Hindlimb muscle (tissue), 1 donor: ENCODE results near the gene CTNNA3. TPM values are rescaled to one million over a fixed set of nuclear protein-coding genes. Genes with fewer than 3 reads are reported as not detected.
A peak's percentile ranks its signal among the peaks of the same experiment; 100 is the strongest.
"Not testable (repeated sequence)": the region's sequence is repeated elsewhere in the genome, so short reads cannot be mapped to it uniquely, and the experiment has no call there.

Experiments
- DNase-seq: peaks from one replicate; pipeline ENCODE4 v3.0.0-alpha.2; 2013
- polyA plus RNA-seq: library from polyadenylated mRNA; unstranded; fragments of 120-200 nt; gene quantifications from one replicate; pipeline ENCODE4 v1.2.1, GENCODE V29; 2013; ENCODE audit not compliant: insufficient read length

CTNNA3 gene
- polyA plus RNA-seq = 7.5 TPM

DNA sequence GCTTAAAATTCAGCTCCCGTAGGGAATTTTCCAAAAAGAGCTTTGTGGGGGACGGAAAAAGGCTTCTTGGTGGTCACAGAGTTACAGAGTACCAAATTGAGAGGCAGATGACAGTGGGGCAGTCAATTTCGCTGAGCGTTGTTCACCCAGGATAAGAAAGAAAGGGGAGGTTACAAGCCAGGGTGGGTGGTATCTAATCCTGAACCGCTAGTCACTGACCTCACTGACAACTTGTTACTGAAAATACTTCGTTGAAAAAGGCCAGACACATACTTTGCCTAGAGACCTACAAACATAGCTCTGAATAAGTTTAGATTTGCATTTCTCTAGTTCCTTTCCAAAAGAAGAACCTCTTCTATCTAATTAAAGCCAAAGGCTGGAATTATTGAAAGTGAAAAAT is at the start of gene CTNNA3:
Gene CTNNA3 (minus strand): TSS at position 167 of the 400 bp plus-strand sequence.
- no peak for DNase-seq

DNA sequence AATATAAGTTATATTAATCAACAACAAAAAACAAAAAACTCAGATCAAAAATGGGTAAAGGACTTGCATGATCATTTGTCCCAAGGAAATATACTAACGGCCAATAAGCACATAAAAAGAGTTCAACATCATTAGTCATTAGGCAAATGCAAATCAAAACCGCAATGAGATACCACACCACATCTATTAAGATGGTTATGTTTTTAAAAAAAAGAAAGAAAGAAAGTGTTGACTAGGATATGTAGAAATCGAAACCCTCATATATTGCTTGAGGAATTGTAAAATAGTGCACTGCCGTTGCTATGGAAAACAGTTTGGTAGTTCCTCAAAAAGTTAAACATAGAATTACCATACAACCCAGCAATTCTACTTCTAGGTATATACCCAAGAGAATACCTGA is 39.4 kb upstream of the CTNNA3 start:
- no peak for DNase-seq

DNA sequence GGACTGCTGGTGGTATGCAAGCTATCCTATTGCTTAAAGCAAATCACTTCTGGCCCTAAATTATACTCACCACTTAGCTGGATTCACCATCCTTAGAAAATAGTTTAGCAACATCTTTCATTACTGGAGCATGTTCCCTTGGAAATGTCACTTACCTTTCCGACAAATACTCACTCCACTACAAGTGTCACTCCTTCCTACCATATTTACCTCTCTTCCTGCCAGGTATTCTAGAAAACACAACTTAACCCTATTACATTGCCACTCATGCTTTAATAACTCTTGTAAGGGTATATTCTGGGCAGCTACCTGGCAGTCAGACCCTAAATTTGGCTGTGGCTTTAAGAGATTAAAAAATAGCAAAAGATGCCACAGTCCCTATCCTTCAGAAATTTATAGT is 37.5 kb upstream of the CTNNA3 start:
- no peak for DNase-seq

DNA sequence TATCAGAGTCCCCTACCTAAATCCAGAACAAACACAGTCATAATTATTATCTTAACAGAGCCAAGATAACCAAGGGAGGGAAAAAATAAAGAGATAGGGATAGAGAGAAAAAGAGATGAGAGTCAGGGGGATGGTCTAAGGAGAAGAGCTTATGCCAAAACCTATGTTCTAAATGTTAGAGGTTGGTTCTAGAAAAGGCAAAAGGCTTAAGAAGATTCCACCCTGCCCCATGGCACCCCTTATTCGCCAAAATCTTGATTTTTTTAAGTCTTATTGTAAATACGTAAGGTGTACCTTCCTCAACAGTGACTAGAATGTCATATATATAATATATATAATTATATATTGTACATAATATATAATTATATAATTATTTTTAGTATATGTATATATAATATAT is 29.6 kb upstream of the CTNNA3 start:
- no peak for DNase-seq

DNA sequence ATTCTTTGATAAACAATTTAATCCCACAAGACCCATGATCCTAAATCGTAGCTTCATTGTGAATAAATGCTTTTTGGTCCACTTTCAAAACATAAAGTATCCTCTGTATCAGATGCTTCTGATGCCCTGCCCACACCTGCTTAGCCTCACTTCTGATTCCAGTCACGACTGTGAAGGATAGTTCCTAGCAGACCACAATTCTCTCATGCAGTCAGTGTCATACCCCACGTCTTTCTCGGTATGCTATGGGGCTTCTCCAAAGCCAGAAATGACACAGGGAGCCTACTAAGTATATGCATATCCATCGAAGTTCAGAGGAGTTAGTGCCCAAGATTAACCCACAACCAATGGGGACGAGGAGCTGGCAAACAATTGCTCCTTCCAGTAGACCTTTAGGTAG is 27.6 kb upstream of the CTNNA3 start:
- DNase-seq = no peak

DNA sequence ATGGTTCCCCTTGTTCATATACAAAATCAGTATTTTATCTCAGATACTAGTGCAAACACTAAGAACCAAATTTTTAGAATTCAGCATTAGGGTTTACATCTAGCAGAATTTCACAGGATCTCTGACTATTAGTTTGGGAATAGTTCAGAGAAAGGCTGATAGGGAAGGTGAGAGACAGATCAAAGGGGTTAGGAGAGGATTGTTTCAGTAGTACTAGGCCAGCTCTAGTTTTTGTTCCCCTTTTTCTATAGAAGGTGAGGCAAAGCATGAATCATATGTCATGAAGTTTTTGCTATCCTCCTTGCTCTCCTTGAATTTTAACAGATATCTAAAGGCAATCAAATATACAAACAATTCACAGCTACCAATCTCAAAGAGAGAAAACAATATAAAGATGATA is 26.1 kb upstream of the CTNNA3 start:
- DNase-seq = no peak

DNA sequence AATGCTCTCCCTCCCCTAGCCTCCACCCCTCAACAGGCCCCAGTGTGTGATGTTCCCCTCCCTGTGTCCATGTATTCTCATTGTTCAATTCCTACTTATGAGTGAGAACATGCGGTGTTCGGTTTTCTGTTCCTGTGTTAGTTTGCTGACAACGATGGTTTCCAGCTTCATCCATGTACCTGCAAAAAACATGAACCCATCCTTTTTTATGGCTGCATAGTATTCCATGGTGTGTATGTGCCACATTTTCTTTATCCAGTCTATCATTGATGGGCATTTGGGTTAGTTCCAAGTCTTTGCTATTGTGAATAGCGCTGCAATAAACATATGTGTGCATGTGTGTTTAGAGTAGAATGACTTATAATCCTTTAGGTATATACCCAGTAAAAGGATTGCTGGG is 20.5 kb upstream of the CTNNA3 start:
- not testable (repeated sequence) for DNase-seq

DNA sequence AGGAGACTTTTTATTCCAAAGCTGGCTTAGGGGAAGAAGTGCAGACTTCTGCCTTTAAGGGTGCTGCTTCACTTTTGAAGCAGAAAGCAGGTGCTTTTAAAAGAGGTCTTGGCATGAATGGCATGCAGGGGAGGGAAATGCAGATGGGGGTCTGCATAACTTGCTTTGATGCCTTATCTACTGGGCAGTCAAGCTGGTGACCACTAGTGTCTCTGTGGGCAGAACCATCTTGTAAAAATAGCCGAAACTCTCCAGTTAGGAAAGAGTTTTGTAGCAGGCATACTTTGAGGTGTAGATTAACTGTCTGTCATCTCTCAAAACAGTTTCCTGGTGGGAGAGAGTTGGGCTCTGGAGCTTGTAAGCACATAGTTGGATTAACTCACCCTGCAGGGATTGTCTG is 9.9 kb upstream of the CTNNA3 start:
- no peak for DNase-seq

DNA sequence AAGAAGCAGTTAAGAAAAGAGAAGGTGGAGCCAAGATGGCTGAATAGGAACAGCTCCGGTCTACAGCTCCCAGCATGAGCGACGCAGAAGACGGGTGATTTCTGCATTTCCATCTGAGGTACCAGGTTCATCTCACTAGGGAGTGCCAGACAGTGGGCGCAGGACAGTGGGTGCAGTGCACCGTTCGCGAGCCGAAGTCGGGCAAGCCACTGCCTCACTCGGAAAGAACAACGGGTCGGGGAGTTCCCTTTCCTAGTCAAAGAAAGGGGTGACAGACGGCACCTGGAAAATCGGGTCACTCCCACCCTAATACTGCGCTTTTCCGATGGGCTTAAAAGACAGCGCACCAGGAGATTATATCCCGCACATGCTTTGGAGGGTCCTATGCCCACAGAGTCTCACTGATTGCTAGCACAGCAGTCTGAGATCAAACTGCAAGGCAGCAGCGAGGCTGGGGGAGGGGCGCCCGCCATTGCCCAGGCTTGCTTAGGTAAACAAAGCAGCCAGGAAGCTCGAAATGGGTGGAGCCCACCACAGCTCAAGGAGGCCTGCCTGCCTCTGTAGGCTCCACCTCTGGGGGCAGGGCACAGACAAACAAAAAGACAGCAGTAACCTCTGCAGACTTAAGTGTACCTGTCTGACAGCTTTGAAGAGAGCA is 3.7 kb upstream of the CTNNA3 start:
- DNase-seq = not testable (repeated sequence)

DNA sequence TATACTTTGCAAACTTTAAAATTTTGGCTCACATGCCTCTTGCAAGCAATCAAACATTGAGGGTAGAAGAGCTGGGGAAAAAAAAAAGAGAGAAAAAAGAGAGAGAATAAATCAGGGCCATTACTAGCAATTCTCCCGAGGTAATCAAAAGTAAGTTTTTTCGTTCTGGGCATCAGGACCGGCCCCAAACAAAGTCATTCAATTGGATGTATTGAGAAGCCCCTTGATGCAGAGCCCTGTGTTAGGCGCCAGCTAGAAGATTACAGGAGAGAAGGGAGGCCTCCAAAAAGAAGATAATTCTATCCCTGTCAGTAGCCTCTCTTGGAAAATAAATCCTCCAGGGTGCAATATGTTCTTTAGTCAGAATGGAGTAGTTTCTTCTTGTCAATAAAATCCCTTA is 2.2 kb upstream of the CTNNA3 start:
- DNase-seq = no peak

DNA sequence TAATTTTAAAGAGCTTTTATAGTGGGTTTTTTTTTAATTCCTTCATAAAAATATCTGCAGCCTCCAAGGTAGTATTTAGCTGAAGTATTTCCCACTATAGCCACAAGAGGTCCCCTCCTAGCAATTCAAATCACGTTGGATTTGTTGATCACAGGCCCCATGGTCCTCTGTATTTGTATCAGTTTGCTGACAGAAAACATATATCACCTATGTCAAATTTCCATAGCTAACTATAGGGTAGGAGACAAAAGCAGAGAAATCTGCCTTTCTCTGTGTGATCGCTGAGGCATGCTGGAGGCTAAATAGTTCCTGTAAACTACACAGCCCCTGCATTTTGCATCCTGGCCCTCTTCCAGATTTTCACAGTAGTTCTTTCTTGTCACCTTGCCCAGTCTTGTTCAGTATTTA is 1.7 kb upstream of the CTNNA3 start:
- peak; percentile 16 for DNase-seq

DNA sequence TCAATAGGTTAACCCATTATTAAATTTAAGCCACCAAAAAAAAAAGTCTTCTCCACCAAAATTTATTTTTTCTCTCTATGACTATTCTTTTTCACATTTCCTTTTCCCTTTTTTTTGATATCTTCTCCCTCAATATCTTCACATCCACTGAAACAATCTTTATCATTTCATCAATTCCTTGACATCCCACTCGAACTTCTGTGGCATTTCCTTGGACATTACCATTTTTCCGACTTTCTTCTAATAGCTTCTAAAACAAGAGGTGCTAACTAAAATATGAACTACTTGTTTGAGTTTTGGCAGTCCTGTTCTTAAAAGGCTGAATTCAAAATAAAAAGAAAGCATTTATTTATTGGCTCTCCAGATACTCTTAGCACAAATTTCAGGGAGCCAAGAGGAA is 684 bp upstream of the CTNNA3 start:
- no peak for DNase-seq

DNA sequence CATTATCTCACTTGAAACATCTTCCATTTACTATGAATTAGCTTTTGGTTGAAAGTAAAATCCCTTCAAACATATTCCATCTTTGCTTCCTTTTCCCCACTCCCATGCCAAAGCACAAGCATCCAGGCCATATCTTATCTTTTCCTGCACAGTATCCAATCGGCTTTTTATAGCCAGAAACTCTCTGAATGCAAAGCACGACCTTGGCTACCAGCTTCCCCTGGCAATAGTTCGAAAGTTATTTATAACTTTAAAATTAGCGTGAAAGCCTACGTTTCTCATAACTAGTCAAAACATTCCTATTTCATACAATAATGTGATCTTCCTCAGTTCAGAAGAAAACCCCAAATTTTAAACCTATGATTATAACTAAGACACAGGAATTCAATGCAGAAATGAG is 440 bp downstream of the CTNNA3 start:
- no peak for DNase-seq

DNA sequence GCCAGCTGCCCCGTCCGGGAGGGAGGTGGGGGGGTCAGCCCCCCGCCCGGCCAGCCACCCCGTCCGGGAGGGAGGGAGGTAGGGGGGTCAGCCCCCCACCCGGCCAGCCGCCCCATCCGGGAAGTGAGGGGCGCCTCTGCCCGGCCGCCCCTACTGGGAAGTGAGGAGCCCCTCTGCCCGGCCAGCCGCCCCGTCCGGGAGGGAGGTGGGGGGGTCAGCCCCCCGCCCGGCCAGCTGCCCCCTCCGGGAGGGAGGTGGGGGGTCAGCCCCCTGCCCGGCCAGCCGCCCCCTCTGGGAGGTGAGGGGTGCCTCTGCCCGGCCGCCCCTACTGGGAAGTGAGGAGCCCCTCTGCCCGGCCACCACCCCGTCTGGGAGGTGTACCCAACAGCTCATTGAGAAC is 4.1 kb downstream of the CTNNA3 start:
- DNase-seq = not testable (repeated sequence)

DNA sequence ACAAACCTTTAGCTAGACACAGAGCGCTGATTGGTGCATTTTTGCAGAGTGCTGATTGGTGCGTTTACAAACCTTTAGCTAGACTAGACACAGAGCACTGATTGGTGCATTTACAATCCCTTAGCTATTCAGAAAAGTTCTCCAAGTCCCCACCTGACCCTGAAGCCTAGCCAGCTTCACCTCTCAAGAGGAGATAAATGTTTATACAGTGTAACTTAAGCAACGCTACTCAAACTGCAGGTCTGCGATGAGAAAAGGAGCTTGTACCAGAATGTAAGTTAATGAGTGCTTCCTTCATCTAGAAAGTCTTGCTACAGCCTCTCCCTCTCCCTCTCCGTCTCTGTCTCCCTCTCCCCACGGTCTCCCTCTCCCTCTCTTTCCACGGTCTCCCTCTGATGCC is 5.5 kb downstream of the CTNNA3 start:
- not testable (repeated sequence) for DNase-seq

DNA sequence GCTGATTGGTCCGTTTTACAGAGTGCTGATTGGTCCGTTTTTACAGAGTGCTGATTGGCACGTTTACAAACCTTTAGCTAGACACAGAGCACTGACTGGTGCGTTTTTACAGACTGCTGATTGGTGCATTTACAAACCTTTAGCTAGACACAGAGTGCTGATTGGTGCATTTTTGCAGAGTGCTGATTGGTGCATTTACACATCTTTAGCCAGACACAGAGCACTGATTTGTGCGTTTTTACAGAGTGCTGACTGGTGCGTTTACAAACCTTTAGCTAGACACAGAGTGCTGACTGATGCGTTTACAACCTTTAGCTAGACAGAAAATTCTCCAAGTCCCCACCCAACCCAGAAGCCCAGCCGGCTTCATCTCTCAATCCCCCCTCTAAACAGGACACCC is 11.9 kb downstream of the CTNNA3 start:
- DNase-seq = not testable (repeated sequence)

DNA sequence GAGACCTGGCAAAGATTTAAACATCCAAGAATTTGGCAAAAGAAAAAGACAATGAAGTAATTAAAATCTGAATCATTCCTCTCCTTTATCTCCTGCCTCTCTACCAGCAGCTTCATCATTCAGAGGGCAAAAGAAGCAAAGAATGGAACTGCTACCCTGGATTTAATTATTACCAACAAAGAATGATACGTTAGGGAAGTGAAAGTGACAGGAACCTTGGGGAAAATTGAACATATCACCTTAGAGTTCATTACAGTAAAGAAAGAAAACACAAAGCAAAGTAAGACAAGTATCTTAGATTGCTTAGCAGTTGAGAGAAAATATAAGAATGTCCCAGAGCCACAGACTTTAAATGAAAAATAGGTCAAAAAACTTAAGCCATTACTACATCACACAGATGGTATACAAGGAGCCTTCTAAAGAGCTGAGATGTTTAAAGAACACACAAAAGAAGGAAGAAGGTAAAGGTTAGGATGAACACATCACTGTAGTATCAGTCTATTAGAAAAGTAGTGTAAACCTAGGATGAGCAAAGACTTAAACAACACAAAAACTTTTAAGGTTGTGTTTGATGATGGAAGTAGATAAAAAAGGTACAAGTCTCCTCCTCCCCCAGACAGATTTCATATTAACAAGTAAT is 17.5 kb downstream of the CTNNA3 start:
- no peak for DNase-seq

DNA sequence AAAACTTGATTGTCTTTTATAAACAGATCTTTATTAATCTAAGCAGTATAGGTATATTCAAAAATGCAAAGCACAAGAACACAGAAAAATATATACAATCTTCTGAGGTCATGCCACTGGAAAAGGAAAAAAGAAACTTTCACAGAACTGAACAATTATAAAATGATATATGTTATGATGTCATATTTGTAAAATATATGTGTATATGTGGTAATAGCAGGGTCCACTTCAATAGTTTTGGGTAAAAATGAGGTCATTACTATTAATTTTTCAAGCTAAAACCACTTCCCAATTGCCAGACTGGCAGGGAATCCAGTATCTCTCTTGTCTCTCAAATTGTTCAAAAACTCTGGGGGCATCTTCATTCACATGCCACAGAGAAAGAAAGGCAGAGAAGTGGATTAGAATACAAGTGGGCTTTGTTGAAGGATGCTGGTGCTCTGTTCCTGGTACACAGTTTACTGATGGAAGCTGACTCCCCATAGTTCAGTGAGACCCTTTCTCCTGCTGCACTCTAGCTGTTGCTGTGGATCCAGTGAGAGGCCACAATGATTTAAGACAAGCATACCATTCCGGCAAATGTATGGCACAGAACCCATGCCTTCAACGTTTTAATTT is 19.7 kb downstream of the CTNNA3 start:
- no peak for DNase-seq

DNA sequence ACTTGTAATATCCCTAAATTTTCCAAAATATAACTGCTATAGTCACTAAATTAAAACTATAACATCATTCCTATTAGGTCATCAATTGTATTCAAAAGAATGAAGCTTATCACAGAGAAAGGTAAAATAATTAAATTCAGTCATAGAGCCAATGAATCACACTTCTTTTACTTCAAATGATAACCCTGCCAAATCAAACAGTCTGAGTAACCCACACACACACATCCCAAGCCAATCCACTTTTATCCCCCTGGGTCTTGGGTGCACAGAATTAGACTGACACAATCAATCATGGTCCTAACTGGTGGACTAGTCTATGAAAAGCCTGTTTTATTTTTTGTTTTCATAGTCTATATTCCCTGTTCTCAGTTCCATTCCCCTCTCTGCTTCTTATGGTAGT is 25.6 kb downstream of the CTNNA3 start:
- DNase-seq = no peak

DNA sequence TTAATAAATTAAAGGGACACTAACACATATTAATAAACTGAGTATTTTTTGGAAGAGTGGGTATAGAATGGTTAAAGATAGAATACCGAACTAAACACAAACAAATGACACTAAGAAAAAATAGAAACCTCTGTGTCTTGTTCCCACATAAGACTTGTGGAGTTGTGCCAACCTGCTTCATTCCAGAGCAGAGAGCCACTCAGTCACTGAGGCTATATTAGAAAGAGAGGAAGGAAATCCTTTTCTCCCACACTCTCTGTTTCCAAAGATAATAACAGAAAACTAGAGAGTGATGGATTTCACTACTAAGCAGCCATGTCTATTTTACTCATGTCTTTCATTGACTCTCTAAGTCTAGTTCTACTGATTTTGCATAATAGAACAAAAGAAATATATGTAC is 26.0 kb downstream of the CTNNA3 start:
- DNase-seq = no peak

DNA sequence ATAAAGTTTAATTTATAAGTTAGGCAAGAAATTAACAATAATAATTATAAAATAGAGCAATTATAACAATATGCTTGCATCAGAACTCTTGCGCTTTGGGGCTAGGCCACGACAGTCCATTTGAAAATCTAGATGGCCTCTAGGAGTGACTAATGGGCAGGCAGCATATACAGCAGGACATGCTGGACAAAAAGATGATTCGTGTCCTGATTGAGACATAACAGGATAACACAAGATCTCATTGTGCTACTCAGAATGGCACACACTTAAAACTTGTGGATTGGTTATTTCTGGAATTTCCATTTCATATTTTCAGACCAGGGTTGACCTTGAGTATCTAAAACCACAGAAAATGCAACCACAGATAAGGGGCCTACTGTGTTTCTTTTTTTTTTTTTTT is 27.5 kb downstream of the CTNNA3 start:
- no peak for DNase-seq

DNA sequence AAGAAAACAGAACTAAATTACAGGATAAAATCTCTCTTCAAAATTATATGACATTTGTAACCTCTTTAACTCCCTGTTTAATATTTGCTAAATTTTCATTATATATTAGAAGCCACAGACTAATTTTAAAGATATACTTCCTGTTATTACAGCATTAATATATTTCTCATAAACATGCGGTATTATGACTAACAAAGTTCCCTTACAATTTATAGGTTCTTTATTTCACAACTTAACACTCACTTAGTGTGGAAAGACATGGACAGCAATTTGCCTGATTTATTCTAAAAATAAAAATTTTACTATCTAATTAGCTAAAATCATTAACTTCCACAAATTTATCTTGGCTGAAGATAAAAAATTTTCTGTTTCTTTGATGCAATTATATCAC is 29.0 kb downstream of the CTNNA3 start:
- no peak for DNase-seq

DNA sequence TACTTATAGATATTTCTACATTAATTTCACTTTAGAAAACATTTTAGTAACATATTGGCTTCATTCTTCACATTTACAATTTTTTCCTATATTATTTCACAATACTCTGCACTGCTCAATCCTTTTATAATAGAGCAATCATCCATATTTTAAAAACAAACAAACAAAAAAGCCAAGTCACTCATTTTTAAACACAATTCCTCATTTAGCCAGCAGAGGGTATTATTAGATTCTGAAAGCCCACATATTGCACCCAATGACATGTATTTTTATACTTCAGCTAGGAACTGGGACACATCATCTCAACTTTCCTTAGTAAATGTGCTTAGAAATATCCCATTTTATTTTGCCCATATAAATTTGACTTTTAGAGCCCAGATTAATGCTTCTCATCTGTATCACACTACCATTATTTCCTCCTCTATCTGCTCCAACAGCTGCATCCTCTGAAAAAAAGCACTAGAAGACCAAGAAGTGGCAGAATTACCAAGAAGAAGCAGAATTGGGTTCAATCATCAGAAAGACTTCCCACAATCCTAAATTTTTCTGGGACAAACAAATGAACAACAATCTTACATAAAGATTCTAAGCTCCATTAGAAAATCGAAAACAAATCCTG is 29.5 kb downstream of the CTNNA3 start:
- DNase-seq = peak; percentile 4

DNA sequence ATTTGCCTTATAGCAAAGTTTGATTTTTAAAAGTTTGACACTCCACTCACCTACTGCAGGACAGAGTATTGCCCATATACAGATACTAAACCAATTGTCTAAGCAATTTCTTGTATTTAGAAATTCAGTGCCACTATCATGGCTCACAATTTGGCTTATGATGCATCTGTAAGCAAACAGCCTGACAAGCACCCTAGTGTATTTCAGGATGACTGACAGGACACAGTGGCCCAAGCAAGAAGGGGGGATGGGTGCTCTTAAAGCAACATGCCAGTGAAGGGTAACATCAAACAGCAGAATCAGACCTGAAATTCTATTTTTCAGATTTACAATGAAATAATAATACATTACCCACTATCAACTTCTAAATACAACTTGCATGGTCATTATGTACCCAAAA is 30.5 kb downstream of the CTNNA3 start:
- DNase-seq = peak; percentile 5
